SK-N-SH (cell line): ENCODE results near the gene ATP6V1B1. TPM values are rescaled to one million over a fixed set of nuclear protein-coding genes. Genes with fewer than 3 reads are reported as not detected.

Experiments used
- CTCF ChIA-PET: fragments of 300-600, 350-600 bp; formaldehyde crosslinking; extraction: SDS; loops from one replicate; lab custom pipeline; 2021; lab: Yijun Ruan, JAX
- POLR2A ChIA-PET: fragments of 350-600 bp; sonication (Branson Sonifier 250); formaldehyde crosslinking; extraction: SDS; loops from one replicate; lab custom pipeline; 2020; ENCODE audit warnings: antibody characterized with exemption, inconsistent platforms; lab: Yijun Ruan, JAX
- DNase-seq: peaks from one replicate; pipeline ENCODE4 v3.0.0; 2012
- H2AFZ ChIP-seq: fragments of 200-600 bp; sonication (generic); 2 replicates; pipeline ENCODE4 v1.8.1; 2016; ENCODE audit warnings: antibody characterized with exemption, mild to moderate bottlenecking, low read depth
- H3F3A ChIP-seq: fragments of 200-600 bp; sonication (generic); replicated peaks from 2 replicates; pipeline ENCODE3; 2016; ENCODE audit warnings: antibody characterized with exemption, mild to moderate bottlenecking; ENCODE audit not compliant: insufficient read depth
- H3K27ac ChIP-seq, 2 experiments: fragments of 200-500 bp in 1 of 2; fragments of 200-600 bp in 1 of 2; sonication (Bioruptor generic) in 1 of 2; sonication (generic), shearing (Covaris generic) in 1 of 2; 2 replicates each; pipeline versions ENCODE4 v1.5.1 to v1.6.1; 2014 to 2016; ENCODE audit warnings: low read depth in 2 of 2, inconsistent platforms in 1 of 2, low read length in 1 of 2, mild to moderate bottlenecking in 1 of 2, mixed read lengths in 1 of 2
- H3K27me3 ChIP-seq: fragments of 200-600 bp; sonication (generic), shearing (Covaris generic); 2 replicates; pipeline ENCODE4 v1.6.1; 2016; ENCODE audit warnings: mixed run types; ENCODE audit not compliant: insufficient read depth
- H3K36me3 ChIP-seq, 2 experiments: fragments of 200-500 bp in 1 of 2; fragments of 200-600 bp in 1 of 2; sonication (Bioruptor generic) in 1 of 2; sonication (generic) in 1 of 2; replicated peaks in 1 of 2; 2 replicates each; pipeline versions ENCODE3 to v1.5.1; 2014 to 2016; ENCODE audit warnings: low read length in 1 of 2, mild to moderate bottlenecking in 1 of 2; ENCODE audit not compliant: insufficient read depth in 2 of 2, control insufficient read depth in 1 of 2
- H3K4me1 ChIP-seq, 2 experiments: fragments of 200-500 bp in 1 of 2; fragments of 200-600 bp in 1 of 2; sonication (Bioruptor generic) in 1 of 2; sonication (generic), shearing (Covaris generic) in 1 of 2; 2 replicates each; pipeline versions ENCODE4 v1.5.1 to v1.6.1; 2014 to 2016; ENCODE audit warnings: low read depth in 1 of 2, low read length in 1 of 2, mixed run types in 1 of 2; ENCODE audit not compliant: insufficient read depth in 2 of 2, control insufficient read depth in 1 of 2
- H3K4me2 ChIP-seq: fragments of 200-600 bp; sonication (generic), shearing (Covaris generic); 2 replicates; pipeline ENCODE4 v1.6.1; 2017; ENCODE audit warnings: mixed run types
- H3K4me3 ChIP-seq, 2 experiments: fragments of 200-500 bp in 1 of 2; fragments of 200-600 bp in 1 of 2; sonication (Bioruptor generic) in 1 of 2; sonication (generic), shearing (Covaris generic) in 1 of 2; 2 replicates each; pipeline versions ENCODE4 v1.5.1 to v1.8.1; 2014 to 2016; ENCODE audit warnings: low read depth in 2 of 2, inconsistent platforms in 1 of 2, low read length in 1 of 2, mild to moderate bottlenecking in 1 of 2, mixed read lengths in 1 of 2, moderate library complexity in 1 of 2
- H3K79me2 ChIP-seq: fragments of 200-600 bp; sonication (generic); 2 replicates; pipeline ENCODE4 v1.8.1; 2017; ENCODE audit warnings: mild to moderate bottlenecking; ENCODE audit not compliant: insufficient read depth
- H3K9ac ChIP-seq: fragments of 200-600 bp; sonication (generic); 2 replicates; pipeline ENCODE4 v1.6.1; 2017; ENCODE audit warnings: mixed run types
- H3K9me2 ChIP-seq: fragments of 200-600 bp; sonication (generic); 2 replicates; pipeline ENCODE4 v1.6.1; 2017; ENCODE audit warnings: mixed run types
- H3K9me3 ChIP-seq: fragments of 200-600 bp; sonication (generic); 2 replicates; pipeline ENCODE4 v1.6.1; 2017; ENCODE audit warnings: mixed run types, mild to moderate bottlenecking, moderate library complexity
- H4K20me1 ChIP-seq: fragments of 200-600 bp; sonication (generic); 2 replicates; pipeline ENCODE4 v1.6.1; 2017; ENCODE audit warnings: mild to moderate bottlenecking, mixed run types; ENCODE audit not compliant: insufficient read depth
- ELF1 ChIP-seq: IDR thresholded peaks from 2 replicates; pipeline ENCODE4 v1.4.0; 2012
- EZH2phosphoT487 ChIP-seq: fragments of 200-600 bp; sonication (generic); IDR thresholded peaks from 2 replicates; pipeline ENCODE4 v1.6.1; 2017; ENCODE audit warnings: low read depth, mixed run types, mild to moderate bottlenecking, antibody characterized with exemption, moderate library complexity, borderline replicate concordance
- FOXJ3 ChIP-seq: sonication (generic); formaldehyde crosslinking; IDR thresholded peaks from 2 replicates; pipeline ENCODE4 v1.5.1; 2020; ENCODE audit warnings: mild to moderate bottlenecking, missing genetic modification reagents
- FOXM1 ChIP-seq: IDR thresholded peaks from 2 replicates; pipeline ENCODE4 v1.4.0; 2012; ENCODE audit warnings: low read depth, mild to moderate bottlenecking
- MEF2A ChIP-seq: IDR thresholded peaks from 2 replicates; pipeline ENCODE4 v1.4.0; 2012; ENCODE audit warnings: low read depth, borderline replicate concordance
- NFIC ChIP-seq: IDR thresholded peaks from 2 replicates; pipeline ENCODE4 v1.4.0; 2012; ENCODE audit warnings: borderline replicate concordance
- NRF1 ChIP-seq: IDR thresholded peaks from 2 replicates; pipeline ENCODE4 v1.6.1; 2012; ENCODE audit warnings: low read depth, mild to moderate bottlenecking, low read length
- RAD21 ChIP-seq: IDR thresholded peaks from 2 replicates; pipeline ENCODE4 v1.6.1; 2012; ENCODE audit warnings: mild to moderate bottlenecking, low read length
- RFX5 ChIP-seq: IDR thresholded peaks from 2 replicates; pipeline ENCODE4 v1.6.1; 2012; ENCODE audit warnings: mild to moderate bottlenecking, improper control_type of control experiment, low read length
- RXRA ChIP-seq: IDR thresholded peaks from 2 replicates; pipeline ENCODE4 v1.4.0; 2012; ENCODE audit warnings: low read depth, mild to moderate bottlenecking, borderline replicate concordance
- SMC3 ChIP-seq: IDR thresholded peaks from 2 replicates; pipeline ENCODE4 v1.6.1; 2012; ENCODE audit warnings: low read depth, low read length, improper control_type of control experiment
- TCF12 ChIP-seq: IDR thresholded peaks from 2 replicates; pipeline ENCODE4 v1.4.0; 2012
- WGBS: methylation state at CpG from one replicate; pipeline ENCODE4 v1.1.6; 2017; ENCODE audit warnings: low lambda C conversion rate; 5-methylcytosine and 5-hydroxymethylcytosine counted together
- polyA plus RNA-seq, 3 experiments: library from polyadenylated mRNA; depleted of rRNA; stranded (reverse); fragments of >200 nt; gene quantifications; 2 replicates each; pipeline ENCODE4 v1.2.3, GENCODE V29; 2012
- TF ChIP-seq, protein P1 (sequence below): IDR thresholded peaks from 2 replicates; pipeline ENCODE4 v1.4.0; 2012; ENCODE audit warnings: low read depth
- TF ChIP-seq, protein P2 (sequence below): fragments of 200-600 bp; sonication (generic); IDR thresholded peaks from 2 replicates; pipeline ENCODE4 v1.6.1; 2017; ENCODE audit warnings: antibody characterized with exemption, mild to moderate bottlenecking, moderate library complexity
- TF ChIP-seq, protein P3 (sequence below): IDR thresholded peaks from 2 replicates; pipeline ENCODE4 v1.4.0; 2012; ENCODE audit warnings: low read depth, borderline replicate concordance

Gene ATP6V1B1
- polyA plus RNA-seq, 1 of the 3 experiments (the other 2 are of a cell fraction): 4.9 TPM

DNA sequence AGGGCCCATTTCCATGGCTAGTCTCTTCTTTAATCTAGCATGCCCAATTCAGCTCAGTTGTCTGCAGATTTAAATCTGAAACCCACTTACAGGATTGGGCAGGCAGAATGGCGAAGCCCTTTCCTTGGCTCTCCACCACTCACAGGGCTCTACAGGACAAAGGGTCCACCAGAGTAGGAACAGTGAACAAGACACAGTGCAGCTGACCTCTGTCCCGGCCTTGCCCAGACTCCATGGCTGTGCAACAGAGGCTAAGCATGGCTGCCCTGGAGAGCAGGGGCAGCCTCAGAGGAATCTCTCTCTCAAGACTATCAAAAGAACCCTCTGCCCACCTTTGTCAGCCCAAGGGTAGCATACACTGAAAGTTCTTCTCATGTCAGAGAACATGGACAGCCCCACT is 9.7 kb upstream of the ATP6V1B1 start:
- Histone ChIP-seq H3K4me3 (no peak overlapping the region), H4K20me1 (no peaks in the 10 kb centered on the region), H3K4me1 (no peaks in the 10 kb centered on the region; a peak in 1 of 4 replicates), H3K27ac (no peak overlapping the region), H3K9me3 (no peaks in the 10 kb centered on the region), H3K9me2 (no peaks in the 10 kb centered on the region), H2AFZ (no peak overlapping the region), H3K4me2 (no peak overlapping the region), H3K36me3 (peaks cover 0 to 13% of the 10 kb centered on the region in 2 experiments), H3K79me2 (no peaks in the 10 kb centered on the region), H3K9ac (no peak overlapping the region), H3F3A (no peaks in the 10 kb centered on the region), H3K27me3 (no peaks in the 10 kb centered on the region)
- DNase-seq: no peak
- WGBS: 71% methylated on average over 2 of the region's 2 CpGs
- ChIA-PET CTCF (interaction anchor here (1.3 to 15.2 kb wide), 3 partner anchors 21 to 64 kb away, joined by 5 to 211 read pairs (median 42); no protein-coding TSS in a partner anchor), POLR2A (no interaction called here)
- TF ChIP-seq, protein P1, sequence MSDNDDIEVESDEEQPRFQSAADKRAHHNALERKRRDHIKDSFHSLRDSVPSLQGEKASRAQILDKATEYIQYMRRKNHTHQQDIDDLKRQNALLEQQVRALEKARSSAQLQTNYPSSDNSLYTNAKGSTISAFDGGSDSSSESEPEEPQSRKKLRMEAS: no peak
- no peak for TF ChIP-seq NFIC
- TF ChIP-seq EZH2phosphoT487: no peak
- no peak for TF ChIP-seq TCF12
- TF ChIP-seq FOXM1: no peak
- no peak for TF ChIP-seq ELF1

DNA sequence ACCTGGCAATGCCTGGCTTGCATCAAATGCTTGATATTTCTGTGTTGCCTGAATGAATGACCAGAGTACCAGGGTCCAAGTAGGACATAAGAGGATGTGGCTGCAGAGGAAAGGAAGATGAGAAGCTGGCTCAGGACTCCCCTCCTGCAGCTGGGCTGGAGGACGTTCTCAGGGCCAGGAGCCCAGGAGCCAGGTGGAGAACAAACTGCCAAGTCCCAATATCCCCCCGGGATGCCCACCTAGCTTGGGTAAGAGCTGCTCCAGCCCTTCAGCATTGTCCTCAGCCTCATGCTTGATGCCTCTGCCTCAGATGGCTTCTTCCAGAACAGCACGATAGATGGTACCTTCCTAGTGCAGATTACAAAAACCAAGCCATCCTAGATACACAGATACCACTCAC is 8.6 kb upstream of the ATP6V1B1 start:
- Histone ChIP-seq H3K4me3 (no peak overlapping the region), H3K9ac (no peak overlapping the region), H3K27ac (no peak overlapping the region), H3K9me3 (no peaks in the 10 kb centered on the region), H4K20me1 (no peaks in the 10 kb centered on the region), H3K4me2 (no peak overlapping the region), H3K4me1 (no peaks in the 10 kb centered on the region; a peak in 1 of 4 replicates), H3K9me2 (no peaks in the 10 kb centered on the region), H3F3A (no peaks in the 10 kb centered on the region), H3K79me2 (no peaks in the 10 kb centered on the region), H2AFZ (no peak overlapping the region), H3K36me3 (peaks cover 0 to 13% of the 10 kb centered on the region in 2 experiments), H3K27me3 (no peaks in the 10 kb centered on the region)
- ChIA-PET POLR2A (no interaction called here), CTCF (interaction anchor here (1.3 to 15.2 kb wide), 3 partner anchors 20 to 65 kb away, joined by 5 to 211 read pairs (median 42); no protein-coding TSS in a partner anchor)
- 80% methylated on average over 3 of the region's 3 CpGs for WGBS
- DNase-seq: no peak
- TF ChIP-seq, protein P2, sequence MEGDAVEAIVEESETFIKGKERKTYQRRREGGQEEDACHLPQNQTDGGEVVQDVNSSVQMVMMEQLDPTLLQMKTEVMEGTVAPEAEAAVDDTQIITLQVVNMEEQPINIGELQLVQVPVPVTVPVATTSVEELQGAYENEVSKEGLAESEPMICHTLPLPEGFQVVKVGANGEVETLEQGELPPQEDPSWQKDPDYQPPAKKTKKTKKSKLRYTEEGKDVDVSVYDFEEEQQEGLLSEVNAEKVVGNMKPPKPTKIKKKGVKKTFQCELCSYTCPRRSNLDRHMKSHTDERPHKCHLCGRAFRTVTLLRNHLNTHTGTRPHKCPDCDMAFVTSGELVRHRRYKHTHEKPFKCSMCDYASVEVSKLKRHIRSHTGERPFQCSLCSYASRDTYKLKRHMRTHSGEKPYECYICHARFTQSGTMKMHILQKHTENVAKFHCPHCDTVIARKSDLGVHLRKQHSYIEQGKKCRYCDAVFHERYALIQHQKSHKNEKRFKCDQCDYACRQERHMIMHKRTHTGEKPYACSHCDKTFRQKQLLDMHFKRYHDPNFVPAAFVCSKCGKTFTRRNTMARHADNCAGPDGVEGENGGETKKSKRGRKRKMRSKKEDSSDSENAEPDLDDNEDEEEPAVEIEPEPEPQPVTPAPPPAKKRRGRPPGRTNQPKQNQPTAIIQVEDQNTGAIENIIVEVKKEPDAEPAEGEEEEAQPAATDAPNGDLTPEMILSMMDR: no peak
- TF ChIP-seq SMC3: no peak
- TF ChIP-seq RXRA: no peak
- TF ChIP-seq FOXM1: no peak
- no peak for TF ChIP-seq NRF1
- TF ChIP-seq, protein P3, sequence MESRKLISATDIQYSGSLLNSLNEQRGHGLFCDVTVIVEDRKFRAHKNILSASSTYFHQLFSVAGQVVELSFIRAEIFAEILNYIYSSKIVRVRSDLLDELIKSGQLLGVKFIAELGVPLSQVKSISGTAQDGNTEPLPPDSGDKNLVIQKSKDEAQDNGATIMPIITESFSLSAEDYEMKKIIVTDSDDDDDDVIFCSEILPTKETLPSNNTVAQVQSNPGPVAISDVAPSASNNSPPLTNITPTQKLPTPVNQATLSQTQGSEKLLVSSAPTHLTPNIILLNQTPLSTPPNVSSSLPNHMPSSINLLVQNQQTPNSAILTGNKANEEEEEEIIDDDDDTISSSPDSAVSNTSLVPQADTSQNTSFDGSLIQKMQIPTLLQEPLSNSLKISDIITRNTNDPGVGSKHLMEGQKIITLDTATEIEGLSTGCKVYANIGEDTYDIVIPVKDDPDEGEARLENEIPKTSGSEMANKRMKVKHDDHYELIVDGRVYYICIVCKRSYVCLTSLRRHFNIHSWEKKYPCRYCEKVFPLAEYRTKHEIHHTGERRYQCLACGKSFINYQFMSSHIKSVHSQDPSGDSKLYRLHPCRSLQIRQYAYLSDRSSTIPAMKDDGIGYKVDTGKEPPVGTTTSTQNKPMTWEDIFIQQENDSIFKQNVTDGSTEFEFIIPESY: no peak
- no peak for TF ChIP-seq FOXJ3 (CRISPR knock-in tag)
- no peak for TF ChIP-seq RFX5
- TF ChIP-seq RAD21: no peak
- no peak for TF ChIP-seq MEF2A
